Stimulated activated CD4-positive, alpha-beta T cell treated with anti-CD3 and anti-CD28 coated beads, Interleukin-4, amount 100 ng/mL, for 4 hours (primary cell): ENCODE data around the gene PRPS2.

ENCODE experiments used
- DNase-seq, 2 experiments: peaks; one replicate each; pipeline ENCODE4 v3.0.0-alpha.2; 2020

PRPS2 gene

DNA sequence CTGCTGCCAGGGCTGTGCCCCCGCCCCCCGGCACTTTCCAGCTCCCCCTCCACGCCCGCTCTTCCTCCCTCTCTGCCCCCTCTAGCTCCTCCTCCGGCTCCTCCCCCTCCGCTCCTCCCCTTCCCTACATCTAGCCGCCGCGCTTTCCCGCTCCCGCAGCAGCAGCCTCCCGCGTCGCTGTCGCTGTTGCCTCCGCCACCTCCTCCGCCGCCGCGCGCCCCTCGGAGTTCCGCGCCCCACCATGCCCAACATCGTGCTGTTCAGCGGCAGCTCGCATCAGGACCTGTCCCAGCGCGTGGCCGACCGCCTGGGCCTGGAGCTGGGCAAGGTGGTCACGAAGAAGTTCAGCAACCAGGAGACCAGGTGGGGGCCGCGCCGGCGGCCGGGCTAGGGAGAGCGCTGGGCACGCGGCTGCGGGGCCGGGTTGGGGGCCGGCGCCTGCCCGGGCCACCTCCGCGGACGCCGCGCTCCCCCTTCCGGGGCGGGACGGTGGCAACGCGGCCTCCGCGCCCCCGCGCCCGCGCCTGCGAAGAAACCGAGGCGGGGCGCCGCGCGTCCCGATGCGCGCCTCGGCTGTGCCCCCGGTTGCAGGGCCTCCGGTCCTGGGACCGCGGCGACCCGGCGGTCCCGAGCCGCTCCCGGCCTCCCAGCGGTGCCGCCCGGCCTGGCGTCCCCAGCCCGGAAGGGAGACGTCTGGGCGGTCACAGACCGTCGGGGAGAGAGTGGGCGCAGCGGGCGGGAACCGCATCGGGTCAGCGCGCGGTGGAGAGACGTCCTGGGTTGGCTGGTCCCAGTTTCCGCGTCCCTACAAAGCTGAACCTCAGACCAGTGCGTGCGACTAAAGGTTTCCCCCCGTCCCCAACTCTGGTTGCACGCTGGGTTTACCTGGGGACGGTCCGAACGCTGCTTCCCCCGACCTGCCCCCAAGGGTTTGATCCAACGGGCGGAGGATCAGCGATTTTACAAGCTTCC, at the start of gene PRPS2:
Gene PRPS2, plus strand, starts transcription at position 156 of the 972 bp plus-strand sequence. Its CDS starts 86 bp downstream, at position 242.
- DNase-seq, result peak; percentile 71 to 72

GRCh38 chrX:12741416-12741815, 49.8 kb upstream of the PRPS2 start:
- no peak for DNase-seq

DNA sequence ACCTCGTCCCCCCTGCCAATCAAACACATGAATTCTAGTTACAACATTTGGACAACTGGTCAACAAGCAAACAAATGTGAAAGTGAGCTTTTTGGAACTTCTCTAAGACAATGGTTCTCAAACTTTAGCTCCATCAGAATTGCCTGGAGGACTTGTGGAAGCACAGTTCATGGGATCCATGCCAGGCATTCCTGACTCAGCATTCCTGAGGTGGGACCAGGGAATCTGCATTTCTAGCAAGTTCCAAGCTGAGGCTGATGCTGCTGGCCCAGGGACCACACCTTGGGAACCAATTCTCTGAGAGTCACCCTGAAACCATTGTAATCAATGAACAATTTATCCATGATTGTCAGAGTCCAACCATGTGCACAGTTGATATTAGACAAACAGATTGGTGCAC, 43.8 kb upstream of the PRPS2 start:
- DNase-seq, result no peak

GRCh38 chrX:12751887-12752286, 39.3 kb upstream of the PRPS2 start:
- DNase-seq, result no peak

DNA sequence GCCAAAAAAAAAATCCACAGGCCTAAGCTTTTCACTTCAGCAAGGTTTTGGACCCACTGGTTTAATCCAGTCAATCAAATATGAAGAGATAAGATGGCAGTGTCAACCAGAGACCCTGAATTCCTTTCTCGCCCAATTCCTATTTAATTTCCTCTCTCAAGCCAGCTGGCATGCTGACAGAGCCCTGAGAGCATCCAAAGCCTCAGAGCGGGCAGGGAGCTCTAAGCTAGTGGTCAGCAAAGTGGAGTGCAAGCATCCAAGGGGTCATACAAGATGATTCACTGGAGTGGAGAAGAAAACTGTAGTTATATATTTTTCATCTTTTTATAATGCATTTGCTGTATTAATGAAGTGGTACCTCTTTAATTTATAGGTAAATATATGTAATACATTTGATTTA, 37.8 kb upstream of the PRPS2 start:
- DNase-seq, result no peak

DNA sequence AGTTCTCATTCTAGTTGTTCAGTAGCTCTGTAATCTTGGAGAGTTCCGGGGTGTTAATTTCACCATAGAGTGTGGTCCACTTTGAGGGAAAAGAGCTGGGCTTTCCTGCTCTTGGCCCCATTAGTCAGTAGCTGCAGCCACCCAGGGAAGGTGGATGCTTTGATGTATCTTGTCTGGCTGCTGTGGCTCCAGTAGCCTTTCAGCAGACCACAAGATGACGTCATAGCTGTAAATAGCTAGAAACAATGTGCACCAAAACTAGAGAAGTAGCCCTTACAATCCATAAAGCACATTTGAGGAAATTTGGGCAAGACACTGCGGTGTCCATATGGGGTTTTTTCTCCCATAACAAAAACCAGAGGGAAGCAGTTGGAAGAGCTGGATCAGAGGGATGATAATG, 32.9 kb upstream of the PRPS2 start:
- DNase-seq, result no peak

DNA sequence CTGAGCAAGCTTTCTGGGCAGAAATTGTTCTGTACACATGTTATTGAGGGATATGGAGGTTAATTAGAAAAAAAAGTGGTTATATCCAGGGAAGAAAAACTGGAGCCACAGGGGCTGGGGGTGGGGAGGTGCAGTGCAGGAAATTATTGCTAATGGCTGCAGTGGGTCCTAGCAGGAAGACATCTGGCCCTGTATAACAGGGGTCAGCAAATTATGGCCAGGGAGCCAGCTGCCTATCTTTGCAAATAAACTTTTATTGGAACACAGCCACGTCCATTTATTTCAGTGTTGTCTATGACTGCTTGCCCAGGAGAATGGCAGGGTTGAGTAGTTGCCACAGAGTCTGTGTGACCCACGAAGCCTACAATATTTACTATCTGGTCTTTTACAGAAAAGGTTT, 23.4 kb upstream of the PRPS2 start:
- DNase-seq, result no peak

GRCh38 chrX:12768491-12768890, 22.7 kb upstream of the PRPS2 start:
- DNase-seq, result no peak

DNA sequence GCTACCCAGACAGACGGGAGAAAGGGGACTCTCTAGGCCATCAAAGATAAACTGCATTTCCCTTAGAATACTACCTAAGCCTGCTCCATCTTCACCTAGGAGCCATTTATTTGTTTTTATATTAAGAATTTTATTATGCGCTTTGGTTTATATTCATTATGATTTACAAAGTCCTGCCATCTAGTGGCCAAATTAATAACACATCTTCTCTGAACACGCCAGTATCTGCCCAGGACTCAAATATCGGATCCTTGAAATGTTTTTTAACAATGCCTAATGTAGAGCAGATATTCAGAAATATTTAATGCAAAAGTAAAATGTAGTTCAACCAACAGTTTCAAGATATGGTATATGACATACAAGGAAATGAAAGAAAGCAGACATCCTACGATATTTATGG, 20.8 kb upstream of the PRPS2 start:
- no peak for DNase-seq

GRCh38 chrX:12771445-12772069, 19.7 kb upstream of the PRPS2 start:
- DNase-seq, result peak; percentile 60 to 62

DNA sequence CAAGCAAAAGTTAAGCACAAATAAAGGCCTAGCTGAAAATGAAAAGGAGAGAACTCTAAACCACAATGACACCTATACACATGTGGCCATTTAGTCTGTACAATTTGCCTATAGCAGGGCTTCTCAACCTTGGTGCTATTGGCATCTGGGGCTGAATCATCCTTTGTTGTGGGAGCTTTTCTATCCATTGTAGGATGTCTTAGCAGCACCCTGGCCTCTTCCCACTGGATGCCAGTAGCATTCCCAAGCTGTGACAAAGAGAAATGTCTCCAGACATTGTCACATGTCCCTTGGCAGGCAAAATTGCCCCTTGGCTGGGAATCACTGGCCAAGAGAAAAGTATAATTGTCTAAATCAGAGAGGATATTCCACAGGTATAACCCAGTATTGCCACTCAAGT, 13.5 kb upstream of the PRPS2 start:
- DNase-seq, result no peak

- no peak for DNase-seq
Observed at GRCh38 chrX:12779534-12779933, 11.7 kb upstream of the PRPS2 start.

- no peak for DNase-seq
Observed at GRCh38 chrX:12788645-12789044, 2.6 kb upstream of the PRPS2 start.

- DNase-seq, result no peak
Observed at GRCh38 chrX:12789976-12790375, 1.2 kb upstream of the PRPS2 start.

DNA sequence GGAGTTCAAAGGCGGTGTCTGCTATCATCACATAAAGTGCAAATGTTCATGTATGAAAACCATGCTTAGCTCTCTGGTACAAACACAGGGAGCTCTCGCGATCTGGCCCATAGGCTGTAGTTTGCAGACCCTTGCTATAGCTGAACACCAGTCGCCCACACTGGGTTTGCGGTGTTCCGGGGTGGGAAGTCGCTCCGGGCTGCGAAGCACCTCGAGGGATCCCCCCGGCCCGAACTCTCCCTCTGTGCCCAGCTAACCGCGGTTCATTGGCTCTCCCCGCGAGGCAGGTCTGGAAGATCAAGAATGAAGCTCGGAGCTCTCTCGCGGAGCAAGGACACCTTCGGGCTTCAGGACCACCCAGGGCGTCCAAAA, 341 bp upstream of the PRPS2 start:
- no peak for DNase-seq

DNA sequence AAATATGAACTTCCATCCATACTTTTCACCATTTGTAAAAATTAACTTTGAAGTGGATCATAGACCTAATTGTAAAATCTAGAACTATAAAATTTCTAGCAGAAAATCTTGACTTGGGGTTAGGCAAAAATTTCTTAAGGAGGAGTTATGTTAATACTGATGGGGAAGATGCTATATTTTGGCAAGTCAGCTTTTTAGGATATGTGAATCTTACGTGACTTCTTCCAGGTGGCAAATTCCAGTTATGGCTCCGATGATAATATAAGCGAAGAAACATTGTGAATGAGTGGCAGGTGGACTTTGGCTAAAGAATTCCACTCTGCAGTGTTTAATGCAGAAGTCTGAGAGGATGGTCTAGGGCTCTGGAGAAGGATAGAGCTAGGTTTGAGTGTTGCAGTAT, 1.5 kb downstream of the PRPS2 start:
- no peak for DNase-seq

GRCh38 chrX:12794654-12795053, 3.4 kb downstream of the PRPS2 start:
- no peak for DNase-seq

GRCh38 chrX:12798601-12799000, 7.4 kb downstream of the PRPS2 start:
- DNase-seq, result no peak

- no peak for DNase-seq
Observed at GRCh38 chrX:12799118-12799517, 7.9 kb downstream of the PRPS2 start.

DNA sequence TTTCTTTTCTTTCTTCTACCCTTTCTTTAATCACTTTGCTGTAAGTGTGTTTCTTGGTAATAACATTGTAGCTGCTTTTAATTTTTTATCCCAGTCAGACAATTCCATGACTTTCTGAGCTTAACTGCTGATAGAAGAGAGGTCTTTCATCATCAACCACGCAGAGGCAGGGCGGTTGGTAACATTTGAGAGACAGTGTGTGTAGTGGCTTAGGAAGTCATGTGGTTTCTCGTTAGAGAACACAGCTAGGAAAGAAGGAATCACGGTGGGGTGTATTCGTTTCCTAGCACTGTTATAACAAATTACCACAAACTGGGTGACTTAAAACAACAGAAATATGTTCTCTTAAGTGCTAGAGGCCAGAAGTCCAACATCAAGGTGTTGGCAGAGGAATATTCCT, 11.5 kb downstream of the PRPS2 start:
- peak in 1 of 2 experiments; percentile 15 for DNase-seq

DNA sequence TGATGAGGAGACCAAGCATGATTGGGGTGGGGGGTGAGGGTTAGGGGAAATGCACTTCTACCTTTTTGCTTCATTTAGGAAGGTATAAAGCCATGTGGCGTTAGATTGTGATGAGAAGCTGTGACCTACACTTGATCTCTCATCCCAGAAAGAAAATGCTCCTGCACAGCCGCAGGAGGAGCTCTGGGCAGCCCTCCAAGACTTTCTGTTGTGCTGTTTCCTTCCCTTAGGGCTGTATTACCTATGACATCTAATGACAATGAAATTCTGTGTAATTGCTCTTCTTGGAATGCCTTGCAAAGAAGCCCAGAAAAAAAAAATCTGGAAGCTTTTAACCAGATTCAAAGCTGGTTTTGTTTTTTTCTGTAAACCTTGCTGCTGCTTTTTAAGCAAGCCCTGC, 13.4 kb downstream of the PRPS2 start:
- DNase-seq, result no peak

DNA sequence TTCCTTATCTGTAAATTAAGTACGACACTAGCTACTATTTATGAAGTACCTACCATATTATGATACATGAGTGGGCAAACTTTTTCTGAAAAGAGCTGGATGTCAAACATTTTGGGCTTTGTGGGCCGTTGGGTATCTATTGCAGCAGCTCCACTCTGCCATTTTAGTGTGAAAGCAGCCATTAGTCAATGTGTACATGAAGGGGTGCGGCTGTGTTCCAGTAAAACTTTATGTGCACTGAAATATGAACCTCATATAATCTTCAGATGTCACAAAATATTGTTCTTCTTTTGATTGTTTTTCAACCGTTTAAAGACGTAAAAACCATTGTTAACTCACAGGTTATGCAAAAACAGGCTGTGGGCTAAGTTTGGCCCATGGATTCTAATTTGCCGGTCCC, 14.1 kb downstream of the PRPS2 start:
- DNase-seq, result no peak

DNA sequence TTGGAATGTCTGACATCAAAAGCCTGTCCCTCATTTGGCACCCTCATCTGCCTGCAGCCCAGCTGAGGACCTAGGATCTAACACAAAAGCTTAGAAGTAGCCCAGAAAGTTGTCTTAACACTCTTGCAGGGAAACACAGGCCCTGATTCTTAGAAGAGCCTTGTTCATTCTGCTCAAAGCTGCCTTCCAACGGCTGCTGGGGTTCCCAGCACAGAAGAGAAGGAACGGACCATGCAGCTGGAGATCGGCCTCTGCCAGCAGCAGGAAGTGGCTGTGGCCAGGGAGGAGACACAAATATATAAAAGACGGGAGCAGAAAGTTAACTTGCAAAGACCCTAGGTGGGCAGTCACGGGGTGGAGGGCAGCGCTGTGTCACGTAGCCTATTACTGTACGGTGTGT, 20.4 kb downstream of the PRPS2 start:
- DNase-seq, result no peak

GRCh38 chrX:12814420-12814819, 23.2 kb downstream of the PRPS2 start:
- peak in 1 of 2 experiments; percentile 12 for DNase-seq
